Measurements from ENCODE around the gene CSH1. TPM values are rescaled to one million over a fixed set of nuclear protein-coding genes. Genes with fewer than 3 reads are reported as not detected.
"Not testable (repeated sequence)": the region's sequence is repeated elsewhere in the genome, so short reads cannot be mapped to it uniquely, and the experiment has no call there.

Gene CSH1
- total RNA-seq, result not detected

GRCh38 chr17:63896524-63897354 lies at the start of gene CSH1:
CSH1 (minus strand) TSS chr17:63896574; CDS start chr17:63896511, 63 bp downstream.
- WGBS, 2 donors, result 88 to 90% methylated on average over 12 of the region's 14 CpGs
- DNase-seq (ENCODE audit: low spot score in 2 of 2); H3K4me3 ChIP-seq: not testable (repeated sequence)

DNA sequence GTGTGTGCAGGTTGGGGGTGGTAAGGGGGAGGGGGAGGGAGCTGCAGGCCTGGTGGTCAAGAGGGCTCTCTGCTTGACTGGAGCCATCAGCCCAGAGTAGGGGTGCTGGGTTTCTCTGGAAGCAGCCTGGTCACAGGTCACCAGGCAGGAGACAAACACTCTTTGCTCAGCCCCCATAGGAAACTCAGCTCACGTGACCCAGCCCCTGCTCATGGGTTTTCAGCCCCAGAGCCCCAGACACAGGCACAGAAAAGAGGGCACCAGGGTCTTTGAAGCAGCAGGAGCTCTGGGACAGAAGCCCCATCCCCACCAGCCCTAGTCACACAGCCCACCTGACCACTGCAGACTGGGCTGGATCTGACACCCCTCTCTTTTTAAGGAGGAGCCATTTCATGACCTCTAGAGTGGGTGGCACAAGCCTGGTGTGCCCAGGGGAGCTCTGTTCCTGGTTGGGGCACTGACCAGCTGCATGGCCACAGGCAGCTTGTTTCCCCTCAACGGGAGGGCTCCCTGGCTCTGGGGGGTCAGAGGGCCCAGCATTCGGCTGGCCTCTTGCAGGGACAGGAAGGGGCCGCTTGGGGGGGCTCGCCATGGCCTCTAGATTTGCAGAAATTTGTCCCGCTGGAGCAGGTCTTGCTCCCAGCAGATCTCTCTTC lies 49.5 kb upstream of the CSH1 start:
- Histone ChIP-seq H3K27me3 (peaks cover 0 to 16% of the 10 kb centered on the region in 2 donors), H3K4me3 (no peak overlapping the region), H3K4me1 (no peaks in the 10 kb centered on the region), H3K27ac (peak overlapping the region in 1 of 4 donors; percentile 56), H3K36me3 (no peaks in the 10 kb centered on the region), H3K9me3 (no peaks in the 10 kb centered on the region)
- DNase-seq (ENCODE audit: low spot score in 2 of 2), result no peak
- WGBS, 2 donors, result 57 to 78% methylated on average over 5 to 6 of the region's 6 CpGs
- TF ChIP-seq POLR2A (IDR thresholded peaks at IDR 0.05) (no peak), EP300 (IDR thresholded peaks at IDR 0.05) (no peak)
- TF ChIP-seq, protein P1, sequence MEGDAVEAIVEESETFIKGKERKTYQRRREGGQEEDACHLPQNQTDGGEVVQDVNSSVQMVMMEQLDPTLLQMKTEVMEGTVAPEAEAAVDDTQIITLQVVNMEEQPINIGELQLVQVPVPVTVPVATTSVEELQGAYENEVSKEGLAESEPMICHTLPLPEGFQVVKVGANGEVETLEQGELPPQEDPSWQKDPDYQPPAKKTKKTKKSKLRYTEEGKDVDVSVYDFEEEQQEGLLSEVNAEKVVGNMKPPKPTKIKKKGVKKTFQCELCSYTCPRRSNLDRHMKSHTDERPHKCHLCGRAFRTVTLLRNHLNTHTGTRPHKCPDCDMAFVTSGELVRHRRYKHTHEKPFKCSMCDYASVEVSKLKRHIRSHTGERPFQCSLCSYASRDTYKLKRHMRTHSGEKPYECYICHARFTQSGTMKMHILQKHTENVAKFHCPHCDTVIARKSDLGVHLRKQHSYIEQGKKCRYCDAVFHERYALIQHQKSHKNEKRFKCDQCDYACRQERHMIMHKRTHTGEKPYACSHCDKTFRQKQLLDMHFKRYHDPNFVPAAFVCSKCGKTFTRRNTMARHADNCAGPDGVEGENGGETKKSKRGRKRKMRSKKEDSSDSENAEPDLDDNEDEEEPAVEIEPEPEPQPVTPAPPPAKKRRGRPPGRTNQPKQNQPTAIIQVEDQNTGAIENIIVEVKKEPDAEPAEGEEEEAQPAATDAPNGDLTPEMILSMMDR (IDR thresholded peaks at IDR 0.05), result no peak

More at GRCh38 chr17:63896524-63897354, at the start of gene CSH1:
- H3K27ac ChIP-seq, H3K36me3 ChIP-seq, H3K4me1 ChIP-seq, H3K9me3 ChIP-seq, H3K27me3 ChIP-seq: not testable (repeated sequence)

GRCh38 chr17:63944736-63945499 lies 48.5 kb upstream of the CSH1 start:
- Histone ChIP-seq H3K4me1 (no peaks in the 10 kb centered on the region), H3K36me3 (no peaks in the 10 kb centered on the region), H3K27ac (no peak overlapping the region), H3K4me3 (no peak overlapping the region), H3K9me3 (no peaks in the 10 kb centered on the region), H3K27me3 (peaks cover 0 to 6% of the 10 kb centered on the region in 2 donors)
- 81 to 87% methylated on average over 23 to 24 of the region's 24 CpGs for WGBS, 2 donors
- TF ChIP-seq, protein P1 (IDR thresholded peaks at IDR 0.05), result no peak
- TF ChIP-seq POLR2A (IDR thresholded peaks at IDR 0.05) (no peak), EP300 (IDR thresholded peaks at IDR 0.05) (no peak)
- DNase-seq (ENCODE audit: low spot score in 2 of 2), result no peak

- Histone ChIP-seq H3K27ac (no peak overlapping the region), H3K9me3 (no peaks in the 10 kb centered on the region), H3K4me1 (no peaks in the 10 kb centered on the region), H3K36me3 (no peaks in the 10 kb centered on the region), H3K4me3 (no peak overlapping the region), H3K27me3 (peaks cover 0 to 4% of the 10 kb centered on the region in 2 donors)
- WGBS, 2 donors, result 82 to 85% methylated on average over 9 of the region's 9 CpGs
- TF ChIP-seq EP300 (IDR thresholded peaks at IDR 0.05) (no peak), POLR2A (IDR thresholded peaks at IDR 0.05) (no peak)
- TF ChIP-seq, protein P1 (IDR thresholded peaks at IDR 0.05), result peak in 1 of 5 experiments; percentile 8
- no peak for DNase-seq (ENCODE audit: low spot score in 2 of 2)
Observed at GRCh38 chr17:63943745-63944144, 47.4 kb upstream of the CSH1 start.

- TF ChIP-seq EP300 (IDR thresholded peaks at IDR 0.05), result no peak
- TF ChIP-seq, protein P1 (IDR thresholded peaks at IDR 0.05), result no peak
- TF ChIP-seq POLR2A (IDR thresholded peaks at IDR 0.05), result no peak
- Histone ChIP-seq H3K27ac (no peak overlapping the region), H3K9me3 (no peaks in the 10 kb centered on the region), H3K36me3 (no peaks in the 10 kb centered on the region), H3K4me1 (no peaks in the 10 kb centered on the region), H3K4me3 (no peak overlapping the region), H3K27me3 (peaks cover 0 to 2% of the 10 kb centered on the region in 2 donors)
- no peak for DNase-seq (ENCODE audit: low spot score in 2 of 2)
- 93 to 97% methylated on average over 21 of the region's 21 CpGs for WGBS, 2 donors
Observed at GRCh38 chr17:63942309-63942985, 46.1 kb upstream of the CSH1 start.
